HAP-1 (cell line): ENCODE measurements around the gene SORCS2.

Experiments
- DNase-seq, 2 experiments: peaks; one replicate each; pipeline ENCODE4 v3.0.0-alpha.2; 2016 to 2020; ENCODE audit warnings: low spot score in 2 of 2
- H3K27me3 ChIP-seq: fragments of 250-450 bp; sonication (Bioruptor Pico); 2 replicates; pipeline ENCODE4 v1.5.1; 2020; ENCODE audit warnings: low read depth, mild to moderate bottlenecking, moderate library complexity
- H3K36me3 ChIP-seq: fragments of 250-450 bp; sonication (Bioruptor Pico); replicated peaks from 2 replicates; pipeline ENCODE4 v1.5.1; 2020; ENCODE audit warnings: mild to moderate bottlenecking
- H3K4me1 ChIP-seq: fragments of 250-450 bp; sonication (Bioruptor Pico); 2 replicates; pipeline ENCODE4 v1.5.1; 2020; ENCODE audit warnings: mild to moderate bottlenecking
- H3K4me3 ChIP-seq: fragments of 250-450 bp; sonication (Bioruptor Pico); 2 replicates; pipeline ENCODE4 v1.5.1; 2020; ENCODE audit warnings: mild to moderate bottlenecking, moderate library complexity
- H3K9me3 ChIP-seq: fragments of 250-450 bp; sonication (Bioruptor Pico); 2 replicates; pipeline ENCODE4 v1.5.1; 2020; ENCODE audit warnings: mild to moderate bottlenecking, moderate library complexity
- in situ Hi-C: fragments of 300-500 bp; cut with MboI; formaldehyde crosslinking; loops from 3 replicates; pipeline ENCODE4 v1.14.3; 2020; ENCODE audit warnings: low sequenced_read_pairs, inconsistent platforms, mixed read lengths

Gene SORCS2

GRCh38 chr4:7491915-7492314 lies 299.6 kb downstream of the SORCS2 start:
- in situ Hi-C loops, result no loop called here
- Histone ChIP-seq H3K4me1 (no peaks in the 10 kb centered on the region), H3K36me3 (no peaks in the 10 kb centered on the region), H3K9me3 (no peaks in the 10 kb centered on the region), H3K27me3 (peaks cover 18% of the 10 kb centered on the region), H3K4me3 (no peak overlapping the region)
- DNase-seq, result no peak

- Histone ChIP-seq H3K9me3 (no peaks in the 10 kb centered on the region), H3K4me3 (no peak overlapping the region), H3K4me1 (no peaks in the 10 kb centered on the region), H3K27me3 (peaks cover 54% of the 10 kb centered on the region), H3K36me3 (no peaks in the 10 kb centered on the region)
- in situ Hi-C loops, result no loop called here
- DNase-seq, result no peak
These were observed 306.3 kb downstream of the SORCS2 start for GRCh38 chr4:7498446-7499200.

- Histone ChIP-seq H3K4me1 (no peaks in the 10 kb centered on the region), H3K4me3 (no peak overlapping the region), H3K27me3 (peaks cover 56% of the 10 kb centered on the region), H3K36me3 (no peaks in the 10 kb centered on the region), H3K9me3 (no peaks in the 10 kb centered on the region)
- DNase-seq, result no peak
- in situ Hi-C loops, result no loop called here
These were observed 307.3 kb downstream of the SORCS2 start for GRCh38 chr4:7499661-7500060.

- no peak for DNase-seq
These were observed 308.1 kb downstream of the SORCS2 start for GRCh38 chr4:7500404-7500803.

GRCh38 chr4:7501314-7501713 lies 309.0 kb downstream of the SORCS2 start:
- DNase-seq, result no peak
- no peaks in the 10 kb centered on the region for H3K4me1 ChIP-seq
- H3K27me3 ChIP-seq, result peaks cover 58% of the 10 kb centered on the region
- in situ Hi-C loops, result no loop called here
- H3K36me3 ChIP-seq, result no peaks in the 10 kb centered on the region
- H3K9me3 ChIP-seq, result no peaks in the 10 kb centered on the region
- H3K4me3 ChIP-seq, result no peak overlapping the region

More at GRCh38 chr4:7500404-7500803, 308.1 kb downstream of the SORCS2 start:
- H3K36me3 ChIP-seq, result no peaks in the 10 kb centered on the region
- in situ Hi-C loops, result no loop called here
- no peaks in the 10 kb centered on the region for H3K4me1 ChIP-seq
- H3K9me3 ChIP-seq, result no peaks in the 10 kb centered on the region
- H3K4me3 ChIP-seq, result no peak overlapping the region
- peaks cover 58% of the 10 kb centered on the region for H3K27me3 ChIP-seq

GRCh38 chr4:7501873-7502272 lies 309.5 kb downstream of the SORCS2 start:
- no peaks in the 10 kb centered on the region for H3K36me3 ChIP-seq
- no peak overlapping the region for H3K4me3 ChIP-seq
- no peaks in the 10 kb centered on the region for H3K4me1 ChIP-seq
- peaks cover 58% of the 10 kb centered on the region for H3K27me3 ChIP-seq
- no peaks in the 10 kb centered on the region for H3K9me3 ChIP-seq
- in situ Hi-C loops, result no loop called here
- no peak for DNase-seq

GRCh38 chr4:7503559-7504249 lies 311.4 kb downstream of the SORCS2 start:
- no peak for DNase-seq
- in situ Hi-C loops, result no loop called here
- H3K27me3 ChIP-seq, result peaks cover 51% of the 10 kb centered on the region
- H3K4me3 ChIP-seq, result no peak overlapping the region
- H3K4me1 ChIP-seq, result no peaks in the 10 kb centered on the region
- H3K9me3 ChIP-seq, result no peaks in the 10 kb centered on the region
- no peaks in the 10 kb centered on the region for H3K36me3 ChIP-seq

GRCh38 chr4:7505116-7505900 lies 313.0 kb downstream of the SORCS2 start:
- DNase-seq, result no peak
- H3K36me3 ChIP-seq, result no peaks in the 10 kb centered on the region
- in situ Hi-C loops, result no loop called here
- H3K27me3 ChIP-seq, result peaks cover 53% of the 10 kb centered on the region
- no peaks in the 10 kb centered on the region for H3K9me3 ChIP-seq
- no peak overlapping the region for H3K4me3 ChIP-seq
- no peaks in the 10 kb centered on the region for H3K4me1 ChIP-seq

- no peaks in the 10 kb centered on the region for H3K9me3 ChIP-seq
- H3K36me3 ChIP-seq, result no peaks in the 10 kb centered on the region
- H3K4me3 ChIP-seq, result no peak overlapping the region
- peaks cover 54% of the 10 kb centered on the region for H3K27me3 ChIP-seq
- H3K4me1 ChIP-seq, result no peaks in the 10 kb centered on the region
- in situ Hi-C loops, result no loop called here
- DNase-seq, result no peak
These were observed 313.8 kb downstream of the SORCS2 start for GRCh38 chr4:7506119-7506518.

GRCh38 chr4:7506572-7506971 lies 314.2 kb downstream of the SORCS2 start:
- H3K4me1 ChIP-seq, result no peaks in the 10 kb centered on the region
- in situ Hi-C loops, result no loop called here
- H3K36me3 ChIP-seq, result no peaks in the 10 kb centered on the region
- H3K9me3 ChIP-seq, result no peaks in the 10 kb centered on the region
- H3K27me3 ChIP-seq, result peaks cover 52% of the 10 kb centered on the region
- H3K4me3 ChIP-seq, result no peak overlapping the region
- no peak for DNase-seq

GRCh38 chr4:7507381-7507780 lies 315.0 kb downstream of the SORCS2 start:
- H3K4me3 ChIP-seq, result no peak overlapping the region
- no peak for DNase-seq
- H3K9me3 ChIP-seq, result no peaks in the 10 kb centered on the region
- H3K4me1 ChIP-seq, result no peaks in the 10 kb centered on the region
- no peaks in the 10 kb centered on the region for H3K36me3 ChIP-seq
- H3K27me3 ChIP-seq, result peaks cover 48% of the 10 kb centered on the region
- in situ Hi-C loops, result no loop called here

GRCh38 chr4:7510066-7510465 lies 317.7 kb downstream of the SORCS2 start:
- Histone ChIP-seq H3K27me3 (peaks cover 32% of the 10 kb centered on the region), H3K36me3 (no peaks in the 10 kb centered on the region), H3K4me3 (no peak overlapping the region), H3K4me1 (no peaks in the 10 kb centered on the region), H3K9me3 (no peaks in the 10 kb centered on the region)
- in situ Hi-C loops, result no loop called here
- DNase-seq, result no peak

- H3K27me3 ChIP-seq, result peaks cover 29% of the 10 kb centered on the region
- no peaks in the 10 kb centered on the region for H3K36me3 ChIP-seq
- H3K4me1 ChIP-seq, result no peaks in the 10 kb centered on the region
- DNase-seq, result no peak
- no peak overlapping the region for H3K4me3 ChIP-seq
- no peaks in the 10 kb centered on the region for H3K9me3 ChIP-seq
- in situ Hi-C loops, result no loop called here
These were observed 318.2 kb downstream of the SORCS2 start for GRCh38 chr4:7510538-7510937.

GRCh38 chr4:7511525-7511924 lies 319.2 kb downstream of the SORCS2 start:
- in situ Hi-C loops, result no loop called here
- Histone ChIP-seq H3K36me3 (no peaks in the 10 kb centered on the region), H3K4me1 (no peaks in the 10 kb centered on the region), H3K27me3 (peaks cover 36% of the 10 kb centered on the region), H3K4me3 (no peak overlapping the region), H3K9me3 (no peaks in the 10 kb centered on the region)
- no peak for DNase-seq
